B cell (primary cell): ENCODE data around the gene SLC4A5. TPM values are rescaled to one million over a fixed set of nuclear protein-coding genes. Genes with fewer than 3 reads are reported as not detected.

Experiments
- ATAC-seq: fragments of 200-7000 bp; cut with Tn5 transposase; one replicate; pipeline ENCODE4 v1.10.0; 2021; ENCODE audit warnings: low read depth, mild to moderate bottlenecking, moderate number of reproducible peaks, moderate library complexity
- CTCF ChIA-PET: fragments of 350-600 bp; sonication (Branson Sonifier 250); formaldehyde crosslinking; loops from one replicate; lab custom pipeline; 2021; ENCODE audit warnings: antibody characterized with exemption, inconsistent platforms; lab: Charles Lee
- POLR2A ChIA-PET: fragments of 350-600 bp; sonication (Branson Sonifier 250); formaldehyde crosslinking; loops from one replicate; lab custom pipeline; 2021; ENCODE audit warnings: antibody characterized with exemption; lab: Charles Lee
- DNase-seq: peaks from one replicate; pipeline ENCODE4 v3.0.0; 2013
- H2AFZ ChIP-seq: 2 replicates; pipeline ENCODE4 v1.6.1; 2012; ENCODE audit warnings: mild to moderate bottlenecking, low read depth, low read length; ENCODE audit not compliant: insufficient read depth, poor library complexity, severe bottlenecking
- H3K27ac ChIP-seq, 2 donors: 1 replicate in 1 of 2; 2 replicates in 1 of 2; pipeline ENCODE4 v1.5.1; 2012 to 2013; ENCODE audit warnings: low read length in 2 of 2, mild to moderate bottlenecking in 2 of 2, moderate library complexity in 1 of 2
- H3K27me3 ChIP-seq, 4 experiments: fragments of 200-600 bp in 1 of 4; sonication (generic) in 1 of 4; replicated peaks in 1 of 4; 1 replicate in 2 of 4; 2 replicates in 2 of 4; pipeline versions ENCODE4 v1.6.1 to v1.7.0; 2013 to 2016; ENCODE audit warnings: low read length in 3 of 4, mild to moderate bottlenecking in 2 of 4, mixed read lengths in 1 of 4, moderate library complexity in 1 of 4; ENCODE audit not compliant: insufficient read depth in 4 of 4, control insufficient read depth in 3 of 4; ENCODE audit errors: control extremely low read depth in 1 of 4
- H3K36me3 ChIP-seq, 2 experiments: replicated peaks in 1 of 2; 1 replicate in 1 of 2; 2 replicates in 1 of 2; pipeline versions ENCODE4 v1.6.1 to v1.7.1; 2013; ENCODE audit warnings: low read length in 1 of 2; ENCODE audit not compliant: insufficient read depth in 2 of 2, control insufficient read depth in 1 of 2; ENCODE audit errors: control extremely low read depth in 1 of 2, extremely low read depth in 1 of 2
- H3K4me1 ChIP-seq, 2 donors: fragments of 200-600 bp in 1 of 2; sonication (generic) in 1 of 2; 1 replicate in 1 of 2; 2 replicates in 1 of 2; pipeline versions ENCODE4 v1.5.1 to v1.6.1; 2013 to 2017; ENCODE audit warnings: low read length in 2 of 2; ENCODE audit not compliant: control insufficient read depth in 2 of 2, insufficient read depth in 2 of 2
- H3K4me2 ChIP-seq: replicated peaks from 2 replicates; pipeline ENCODE3; 2012; ENCODE audit warnings: mild to moderate bottlenecking, low read depth, low read length; ENCODE audit not compliant: poor library complexity, severe bottlenecking
- H3K4me3 ChIP-seq, 5 experiments: fragments of 200-600 bp in 1 of 5; sonication (generic) in 1 of 5; 1 replicate in 3 of 5; 2 replicates in 2 of 5; pipeline versions ENCODE4 v1.5.1 to v1.7.0; 2011 to 2016; ENCODE audit warnings: low read length in 4 of 5, mild to moderate bottlenecking in 4 of 5, low read depth in 2 of 5, control low read depth in 1 of 5, moderate library complexity in 1 of 5; ENCODE audit not compliant: insufficient read depth in 1 of 5; ENCODE audit errors: control extremely low read depth in 1 of 5, extremely low read depth in 1 of 5
- H3K79me2 ChIP-seq: fragments of 200-600 bp; sonication (generic); one replicate; pipeline ENCODE4 v1.6.0; 2016; ENCODE audit warnings: low read length; ENCODE audit not compliant: control insufficient read depth, insufficient read depth
- H3K9ac ChIP-seq: fragments of 200-600 bp; sonication (generic); 2 replicates; pipeline ENCODE4 v1.6.1; 2017; ENCODE audit warnings: mild to moderate bottlenecking, low read length, moderate library complexity
- H3K9me3 ChIP-seq, 3 donors: one replicate each; pipeline versions ENCODE4 v1.6.1 to v1.7.1; 2013; ENCODE audit warnings: low read length in 2 of 3; ENCODE audit not compliant: control insufficient read depth in 2 of 3, insufficient read depth in 1 of 3; ENCODE audit errors: control extremely low read depth in 1 of 3
- H4K20me1 ChIP-seq: 2 replicates; pipeline ENCODE4 v1.6.0; 2012; ENCODE audit warnings: mild to moderate bottlenecking, low read length; ENCODE audit not compliant: insufficient read depth, control insufficient read depth, poor library complexity, severe bottlenecking
- H3K27ac Mint-ChIP-seq: one replicate; pipeline ENCODE4 v1.8.0; 2021; ENCODE audit warnings: mixed read lengths
- H3K27me3 Mint-ChIP-seq: one replicate; pipeline ENCODE4 v1.8.0; 2021; ENCODE audit warnings: mixed read lengths
- H3K4me1 Mint-ChIP-seq: one replicate; pipeline ENCODE4 v1.8.0; 2021; ENCODE audit warnings: mixed read lengths
- H3K4me3 Mint-ChIP-seq: one replicate; pipeline ENCODE4 v1.8.0; 2021; ENCODE audit warnings: mixed read lengths
- H3K9me3 Mint-ChIP-seq: one replicate; pipeline ENCODE4 v1.8.0; 2022; ENCODE audit warnings: mixed read lengths; ENCODE audit not compliant: insufficient read depth
- CTCF ChIP-seq: fragments of 200-600 bp; IDR thresholded peaks from one replicate; pipeline ENCODE4 v1.8.0; 2022; ENCODE audit warnings: antibody characterized with exemption, mild to moderate bottlenecking
- EZH2 ChIP-seq: IDR thresholded peaks from 2 replicates; pipeline ENCODE4 v1.6.1; 2012; ENCODE audit warnings: borderline replicate concordance, low read depth, mild to moderate bottlenecking, moderate library complexity, low read length; ENCODE audit not compliant: insufficient read depth, poor library complexity, severe bottlenecking
- WGBS: methylation state at CpG from one replicate; pipeline ENCODE4 v1.1.5; 2013; ENCODE audit warnings: missing lambda C conversion rate; ENCODE audit not compliant: insufficient coverage; 5-methylcytosine and 5-hydroxymethylcytosine counted together
- intact Hi-C: fragments of 100-400 bp; cut with micrococcal nuclease; formaldehyde crosslinking; loops from one replicate; pipeline ENCODE4 v1.10.0; 2022
- polyA plus RNA-seq: library from polyadenylated mRNA; depleted of rRNA; stranded (reverse); fragments of >200 nt; gene quantifications from 2 replicates; pipeline ENCODE4 v1.2.3, GENCODE V29; 2012
- total RNA-seq, 2 donors: library from RNA; stranded (reverse); fragments of 120-200 nt in 1 of 2; gene quantifications; 1 replicate in 1 of 2; 2 replicates in 1 of 2; pipeline versions ENCODE4 v1.2.3 to v1.2.4, GENCODE V29; 2013 to 2022

Gene SLC4A5
- total and polyA plus RNA-seq, 2 donors (not counting 1 experiment from before 2014, with no cell fraction given) = 3.3 to 9.7 TPM

GRCh38 chr2:74314107-74314506 is 29.1 kb downstream of the SLC4A5 start:
- POLR2A ChIA-PET = no interaction called here
- H3K27me3 Mint-ChIP-seq = no peaks in the 10 kb centered on the region
- no peak for DNase-seq
- H3K27me3 ChIP-seq = no peaks in the 10 kb centered on the region
- H3K9me3 Mint-ChIP-seq = no peaks in the 10 kb centered on the region
- H3K36me3 ChIP-seq = no peaks in the 10 kb centered on the region
- no peak overlapping the region for H3K4me3 ChIP-seq
- 98% methylated on average over 5 of the region's 5 CpGs for WGBS
- no peak for ATAC-seq
- no peak overlapping the region for H3K9ac ChIP-seq
- no peak overlapping the region for H2AFZ ChIP-seq
- H3K27ac ChIP-seq = no peak overlapping the region
- H3K79me2 ChIP-seq = no peaks in the 10 kb centered on the region
- no peak for TF ChIP-seq EZH2
- no peak for TF ChIP-seq CTCF
- H3K27ac Mint-ChIP-seq = no peak overlapping the region
- intact Hi-C loops = no loop called here
- H3K9me3 ChIP-seq = peaks cover 0 to 2% (median 0%) of the 10 kb centered on the region in 3 donors
- CTCF ChIA-PET = no interaction called here
- no peaks in the 10 kb centered on the region for H4K20me1 ChIP-seq
- no peaks in the 10 kb centered on the region for H3K4me1 Mint-ChIP-seq
- no peaks in the 10 kb centered on the region for H3K4me1 ChIP-seq
- H3K4me3 Mint-ChIP-seq = no peak overlapping the region
- no peak overlapping the region for H3K4me2 ChIP-seq

- no peaks in the 10 kb centered on the region for H3K27me3 Mint-ChIP-seq
- no peak overlapping the region for H3K4me2 ChIP-seq
- H3K9ac ChIP-seq = no peak overlapping the region
- H2AFZ ChIP-seq = no peak overlapping the region
- ATAC-seq = no peak
- H3K4me3 Mint-ChIP-seq = no peak overlapping the region
- H3K27ac ChIP-seq = no peak overlapping the region
- no CpG with 5 or more reads among the region's 2 CpGs for WGBS
- ChIA-PET CTCF (no interaction called here), POLR2A (no interaction called here)
- no peaks in the 10 kb centered on the region for H3K9me3 Mint-ChIP-seq
- H4K20me1 ChIP-seq = no peaks in the 10 kb centered on the region
- no peaks in the 10 kb centered on the region for H3K4me1 ChIP-seq
- H3K27me3 ChIP-seq = no peaks in the 10 kb centered on the region
- H3K79me2 ChIP-seq = no peaks in the 10 kb centered on the region
- H3K36me3 ChIP-seq = no peaks in the 10 kb centered on the region
- TF ChIP-seq CTCF (no peak), EZH2 (no peak)
- no peaks in the 10 kb centered on the region for H3K4me1 Mint-ChIP-seq
- peaks cover 0 to 2% (median 0%) of the 10 kb centered on the region in 3 donors for H3K9me3 ChIP-seq
- no peak for DNase-seq
- no peak overlapping the region for H3K4me3 ChIP-seq
- no peak overlapping the region for H3K27ac Mint-ChIP-seq
- intact Hi-C loops = no loop called here
Observed at GRCh38 chr2:74313497-74313896, 29.7 kb downstream of the SLC4A5 start.
